D341Med (cell line): ENCODE data around the gene CDH15.
"Not testable (repeated sequence)": the region's sequence is repeated elsewhere in the genome, so short reads cannot be mapped to it uniquely, and the experiment has no call there.

Experiments used
- DNase-seq: peaks from one replicate; pipeline ENCODE4 v3.0.0; 2012; ENCODE audit warnings: low spot score

The CDH15 gene

DNA sequence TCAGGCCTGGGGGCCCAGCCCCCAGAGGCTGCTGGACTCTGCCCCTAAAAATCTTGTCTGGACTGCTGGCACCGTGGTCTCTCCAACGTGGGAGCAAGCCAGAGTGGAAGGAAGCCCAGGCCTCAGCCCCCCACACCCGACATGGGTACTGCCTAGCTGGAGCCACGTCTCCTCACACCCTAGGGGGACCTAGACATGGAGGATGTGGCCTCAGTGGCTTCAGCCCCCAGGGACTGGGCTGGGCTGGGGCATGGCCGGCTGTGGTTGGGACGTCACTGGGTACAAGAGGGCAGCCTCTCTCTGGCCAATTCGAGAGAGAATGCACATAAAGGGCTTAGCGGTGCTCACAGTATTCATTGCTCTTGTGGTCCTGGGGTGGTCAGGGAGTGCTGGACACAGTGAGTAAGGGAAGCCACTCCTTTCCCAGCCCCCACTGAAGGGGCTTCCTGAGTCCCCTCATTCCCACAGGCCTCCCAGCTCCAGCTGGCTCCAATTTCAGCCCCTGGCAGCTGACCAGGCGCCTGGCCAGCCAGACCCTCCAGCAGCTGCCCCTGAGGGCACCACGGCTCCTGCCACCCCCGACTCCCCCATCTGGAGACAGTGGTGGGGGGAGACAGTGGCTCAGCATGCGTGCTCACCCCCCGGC is 1.1 kb downstream of the CDH15 start:
- no peak for DNase-seq

DNA sequence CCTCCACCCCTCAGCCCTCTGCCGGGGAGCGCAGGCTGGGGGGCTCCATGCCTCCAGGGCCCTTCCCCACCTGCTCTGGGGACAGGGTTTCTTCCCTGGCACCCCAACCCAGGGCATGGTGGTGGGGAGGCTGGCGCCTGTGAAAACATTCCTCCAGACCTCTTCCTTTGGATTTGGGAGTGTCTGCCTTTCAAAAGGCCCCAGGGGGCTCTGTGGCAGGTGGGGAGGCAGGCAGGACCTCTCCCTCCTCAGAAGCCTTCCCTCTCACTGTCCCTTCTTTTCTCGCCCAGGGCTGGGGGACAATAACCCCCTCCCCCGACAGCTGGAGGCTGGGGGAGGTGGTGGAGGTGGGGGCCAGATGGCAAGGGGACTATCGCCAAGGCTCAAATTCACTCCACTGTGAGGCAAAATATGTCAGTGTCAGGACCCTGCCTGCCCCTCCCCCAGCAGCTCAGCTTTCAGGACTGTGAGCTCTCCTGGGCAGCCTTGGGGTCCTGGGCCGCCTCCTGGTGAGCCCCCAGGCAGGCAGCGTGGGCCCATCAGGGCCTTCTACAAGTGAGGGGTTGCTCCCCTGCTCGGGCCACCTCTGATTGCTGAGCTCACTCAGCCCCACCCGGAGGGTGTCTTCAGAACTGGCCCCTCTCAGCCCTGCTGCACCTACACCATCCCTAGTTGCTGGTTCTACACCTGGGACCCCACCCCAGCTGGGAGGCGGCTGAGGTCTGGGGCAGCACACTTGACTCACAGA is 1.8 kb downstream of the CDH15 start:
- no peak for DNase-seq

GRCh38 chr16:89174055-89174827 is 2.7 kb downstream of the CDH15 start:
- no peak for DNase-seq

GRCh38 chr16:89174877-89175276 is 3.3 kb downstream of the CDH15 start:
- DNase-seq: no peak

DNA sequence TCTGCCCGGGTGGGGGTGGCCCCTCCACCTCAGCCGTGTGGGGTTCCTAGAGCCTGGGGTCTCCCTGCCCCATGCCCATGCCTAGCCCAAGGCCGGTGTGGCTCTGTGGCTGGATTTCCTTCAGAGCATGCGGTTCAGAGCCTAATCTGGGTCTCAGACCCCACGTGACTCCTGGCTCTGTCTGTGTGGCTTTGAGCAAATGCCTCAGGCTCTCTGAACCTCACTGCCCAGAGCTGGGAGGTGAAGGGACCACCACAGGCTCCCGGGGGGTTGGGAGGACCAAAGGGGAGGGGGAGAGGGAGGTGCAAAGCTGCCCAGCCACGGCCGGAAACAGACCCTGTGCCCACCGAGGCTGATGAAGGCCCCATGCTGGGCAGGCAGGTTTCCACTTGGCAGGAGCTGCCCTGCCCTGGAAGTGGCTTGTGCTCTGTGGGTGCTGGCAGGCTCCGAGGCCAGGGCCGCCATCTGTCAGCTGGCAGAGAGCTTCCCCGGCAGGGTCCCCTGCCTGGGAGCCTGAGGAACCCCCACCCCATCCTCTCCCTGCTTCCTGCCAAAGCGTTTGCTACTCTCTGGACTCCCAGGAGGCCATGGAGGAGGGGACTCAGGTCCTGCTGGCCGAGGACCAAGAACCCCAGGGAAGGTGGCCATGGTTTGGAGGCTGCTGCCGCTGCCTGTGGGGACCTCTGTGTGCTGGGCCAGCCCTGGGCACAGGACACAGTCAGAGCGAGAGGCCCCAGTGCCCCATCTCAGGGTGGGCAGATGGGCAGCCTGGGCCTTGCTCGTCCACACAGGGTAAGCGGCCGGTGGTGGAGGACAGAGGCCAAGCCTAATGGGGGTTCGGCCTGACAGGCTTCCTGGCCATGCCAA is 4.0 kb downstream of the CDH15 start:
- no peak for DNase-seq

GRCh38 chr16:89176147-89176690 is 4.7 kb downstream of the CDH15 start:
- DNase-seq: no peak

GRCh38 chr16:89176717-89177116 is 5.2 kb downstream of the CDH15 start:
- DNase-seq: no peak

DNA sequence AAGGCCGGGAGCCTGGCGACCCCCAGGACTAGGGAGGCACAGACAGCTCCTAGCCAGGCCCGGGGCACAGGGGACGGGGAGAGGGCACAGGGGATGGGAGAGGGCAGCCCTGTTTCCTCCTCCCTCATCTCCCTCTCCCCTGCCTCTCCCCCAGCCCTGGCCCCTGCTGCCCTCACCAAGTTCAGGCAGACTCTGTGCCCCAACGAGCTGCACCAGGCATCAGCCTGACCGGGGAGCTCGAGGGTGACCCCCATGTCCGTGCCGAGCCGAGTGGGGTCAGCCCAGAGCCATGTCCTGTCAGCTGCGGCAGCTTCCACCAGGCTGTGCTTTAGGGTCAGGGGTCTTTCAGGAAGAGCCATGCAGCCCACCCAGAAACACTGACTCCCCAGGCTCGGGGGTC is 6.0 kb downstream of the CDH15 start:
- DNase-seq: no peak

DNA sequence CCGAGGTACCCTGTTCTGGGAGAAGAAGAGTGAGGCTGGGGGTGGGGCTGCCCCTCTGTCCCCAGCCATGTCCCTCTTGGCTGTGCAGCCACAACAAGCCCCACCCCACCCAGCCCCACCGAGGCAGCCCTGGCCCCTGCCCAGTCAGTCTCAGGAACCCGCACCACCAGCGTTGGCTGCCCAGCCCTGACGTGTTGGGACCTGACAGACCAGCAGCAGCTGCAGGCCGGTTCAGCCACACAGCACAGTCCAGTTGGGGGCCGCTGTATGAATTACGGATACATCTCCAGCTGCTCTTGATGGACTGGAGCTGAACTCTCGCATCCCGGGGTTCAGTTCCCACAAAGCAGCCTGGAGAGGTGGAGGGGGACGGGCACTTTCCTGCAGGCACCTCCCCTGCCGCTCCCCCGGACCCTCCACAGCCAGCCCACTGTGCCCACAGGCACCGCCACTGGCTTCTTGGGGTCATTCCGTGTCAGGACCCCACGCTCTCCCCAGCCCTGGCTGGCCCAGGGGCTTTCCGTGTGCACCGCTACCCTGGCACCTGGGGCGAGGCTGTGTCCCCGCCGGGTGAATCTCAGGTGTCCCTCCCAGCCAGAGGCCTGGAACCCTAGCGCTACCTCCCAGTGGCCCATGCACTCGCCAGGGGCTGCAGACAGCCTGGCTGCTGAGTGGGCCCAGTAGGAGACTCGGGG is 7.1 kb downstream of the CDH15 start:
- DNase-seq: no peak

GRCh38 chr16:89179148-89179484 is 7.6 kb downstream of the CDH15 start:
- DNase-seq: no peak

GRCh38 chr16:89179656-89180315 is 8.2 kb downstream of the CDH15 start:
- DNase-seq: no peak

GRCh38 chr16:89183463-89183862 is 11.9 kb downstream of the CDH15 start:
- DNase-seq: no peak

DNA sequence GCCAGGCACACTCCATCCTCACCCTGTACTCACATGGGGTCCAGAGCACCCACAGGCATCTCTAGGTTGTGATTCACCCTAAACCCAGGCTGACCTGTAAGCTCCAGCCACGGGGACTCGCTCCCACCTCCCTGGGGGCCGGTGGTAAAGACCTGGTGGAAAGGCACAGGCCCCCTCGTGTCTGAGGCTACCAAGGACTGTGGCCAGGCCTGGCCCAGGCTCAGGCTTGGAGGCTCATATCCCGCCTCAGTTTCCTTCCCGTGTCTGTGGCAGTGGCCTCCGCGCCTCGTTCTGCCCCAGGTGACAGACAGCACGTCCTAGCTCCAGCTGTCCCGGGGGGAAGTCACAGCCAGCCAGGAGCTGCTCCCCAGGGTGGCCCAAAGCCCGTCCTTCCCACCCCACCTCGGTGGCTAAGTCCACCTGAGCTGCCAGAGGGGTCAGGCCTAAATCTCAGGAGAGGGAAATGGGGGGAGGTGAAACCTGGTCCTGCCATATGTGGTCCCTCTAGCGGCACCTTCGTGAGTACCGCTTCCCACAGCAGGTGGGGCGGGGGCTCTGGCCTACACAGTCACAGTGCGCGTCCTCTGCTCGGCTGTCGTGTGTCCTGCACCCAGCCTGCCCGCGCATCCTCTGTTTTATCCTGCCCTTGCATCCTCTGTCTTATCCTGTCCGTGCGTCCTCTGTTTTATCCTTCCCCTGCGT is 12.6 kb downstream of the CDH15 start:
- DNase-seq: no peak

DNA sequence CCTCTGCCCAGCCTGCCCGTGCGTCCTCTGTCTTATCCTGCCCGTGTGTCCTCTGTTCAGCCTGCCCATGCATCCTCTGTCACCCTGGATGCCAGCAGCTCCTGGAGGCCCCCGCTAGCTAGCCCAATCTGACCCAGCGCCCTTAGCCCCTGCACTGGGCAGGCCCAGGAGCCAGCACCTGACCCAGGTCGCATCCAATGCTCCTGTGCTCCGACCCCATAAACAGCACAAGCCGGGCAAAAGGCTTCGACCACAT is 13.1 kb downstream of the CDH15 start:
- no peak for DNase-seq

DNA sequence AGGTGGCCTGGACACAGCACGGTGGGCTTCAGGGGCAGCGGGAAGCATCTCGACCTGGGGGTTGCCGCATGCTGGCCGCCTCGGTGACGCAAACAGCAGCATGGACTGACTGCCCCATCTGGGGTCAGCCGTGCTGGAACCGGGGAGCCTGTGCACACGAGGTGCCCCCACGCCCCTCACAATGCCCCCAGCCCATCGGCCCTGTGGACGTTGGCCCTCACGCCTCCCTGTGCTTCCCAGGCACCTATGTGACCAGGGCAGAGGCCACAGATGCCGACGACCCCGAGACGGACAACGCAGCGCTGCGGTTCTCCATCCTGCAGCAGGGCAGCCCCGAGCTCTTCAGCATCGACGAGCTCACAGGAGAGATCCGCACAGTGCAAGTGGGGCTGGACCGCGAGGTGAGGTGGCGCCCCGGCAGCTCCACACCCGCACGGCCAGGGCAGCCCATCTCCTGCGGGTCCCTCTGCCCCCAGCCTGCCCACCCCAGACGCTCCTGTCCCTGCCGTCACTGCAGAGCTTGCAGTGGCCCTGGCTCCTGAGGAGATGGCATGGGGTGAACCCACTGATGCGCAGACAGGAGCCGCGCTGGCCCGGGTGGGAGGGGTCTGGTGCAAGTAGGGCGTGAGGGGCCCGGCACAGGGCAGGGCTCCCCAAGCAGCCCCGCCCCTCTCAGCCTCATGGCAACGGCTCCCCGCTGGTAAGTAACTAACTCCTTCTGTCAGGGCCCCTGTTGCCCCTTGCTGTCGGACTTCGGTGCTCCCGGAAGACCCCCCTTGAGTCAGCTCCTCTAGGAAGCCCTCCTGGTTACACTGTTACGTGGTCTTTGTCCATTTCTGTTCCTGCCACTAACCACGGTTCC is 13.6 kb downstream of the CDH15 start:
- DNase-seq: peak; percentile 64

- not testable (repeated sequence) for DNase-seq
Measured at GRCh38 chr16:89185887-89186592, 14.5 kb downstream of the CDH15 start.

- DNase-seq: not testable (repeated sequence)
Measured at GRCh38 chr16:89186593-89187031, 15.1 kb downstream of the CDH15 start.

- no peak for DNase-seq
Measured at GRCh38 chr16:89187032-89187769, 15.7 kb downstream of the CDH15 start.
